Measurements from ENCODE around the gene RNF149.

DNA sequence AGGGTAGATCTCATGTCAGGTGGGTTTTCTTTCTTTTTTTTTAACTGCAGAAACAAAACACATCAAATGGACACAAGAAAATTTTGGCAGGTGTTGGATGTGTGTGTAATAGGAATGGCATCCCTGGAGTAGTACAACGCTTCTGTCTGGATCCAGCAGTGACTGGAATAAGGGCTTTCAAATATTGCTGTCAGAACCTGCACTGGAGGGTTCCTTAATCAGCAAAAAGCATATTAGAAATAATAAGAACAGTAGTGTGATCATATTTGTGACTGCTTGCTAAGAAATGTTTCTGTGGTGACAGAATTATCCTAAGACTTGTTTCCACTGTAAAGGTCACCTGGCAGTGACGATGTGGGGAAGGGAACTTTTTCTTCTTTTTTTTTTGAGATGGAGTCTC is 48.0 kb upstream of the RNF149 start:
- TF ChIP-seq, protein P1, sequence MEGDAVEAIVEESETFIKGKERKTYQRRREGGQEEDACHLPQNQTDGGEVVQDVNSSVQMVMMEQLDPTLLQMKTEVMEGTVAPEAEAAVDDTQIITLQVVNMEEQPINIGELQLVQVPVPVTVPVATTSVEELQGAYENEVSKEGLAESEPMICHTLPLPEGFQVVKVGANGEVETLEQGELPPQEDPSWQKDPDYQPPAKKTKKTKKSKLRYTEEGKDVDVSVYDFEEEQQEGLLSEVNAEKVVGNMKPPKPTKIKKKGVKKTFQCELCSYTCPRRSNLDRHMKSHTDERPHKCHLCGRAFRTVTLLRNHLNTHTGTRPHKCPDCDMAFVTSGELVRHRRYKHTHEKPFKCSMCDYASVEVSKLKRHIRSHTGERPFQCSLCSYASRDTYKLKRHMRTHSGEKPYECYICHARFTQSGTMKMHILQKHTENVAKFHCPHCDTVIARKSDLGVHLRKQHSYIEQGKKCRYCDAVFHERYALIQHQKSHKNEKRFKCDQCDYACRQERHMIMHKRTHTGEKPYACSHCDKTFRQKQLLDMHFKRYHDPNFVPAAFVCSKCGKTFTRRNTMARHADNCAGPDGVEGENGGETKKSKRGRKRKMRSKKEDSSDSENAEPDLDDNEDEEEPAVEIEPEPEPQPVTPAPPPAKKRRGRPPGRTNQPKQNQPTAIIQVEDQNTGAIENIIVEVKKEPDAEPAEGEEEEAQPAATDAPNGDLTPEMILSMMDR (IDR thresholded peaks at IDR 0.05): no peak
- TF ChIP-seq POLR2A (IDR thresholded peaks at IDR 0.05): no peak
- no peak for TF ChIP-seq POLR2AphosphoS5 (IDR thresholded peaks at IDR 0.05; ENCODE audit: insufficient read depth in 1 of 2, low read depth in 1 of 2)

All from vagina (tissue), 2 donors.